Esophagus (tissue), 2 donors: ENCODE data around the gene UVSSA. TPM values are rescaled to one million over a fixed set of nuclear protein-coding genes. Genes with fewer than 3 reads are reported as not detected.

ENCODE experiments used
- H3K27ac ChIP-seq, 2 donors: one replicate each; pipeline ENCODE4 v1.5.1; 2013; ENCODE audit warnings: low read depth in 2 of 2, mild to moderate bottlenecking in 2 of 2, inconsistent platforms in 1 of 2, low read length in 1 of 2, moderate library complexity in 1 of 2
- H3K27me3 ChIP-seq, 2 donors: one replicate each; pipeline ENCODE4 v1.6.1; 2013; ENCODE audit warnings: low read length in 2 of 2, control low read depth in 1 of 2, mild to moderate bottlenecking in 1 of 2; ENCODE audit not compliant: insufficient read depth in 2 of 2, control insufficient read depth in 1 of 2
- H3K36me3 ChIP-seq, 2 donors: one replicate each; pipeline ENCODE4 v1.6.1; 2013; ENCODE audit warnings: low read length in 1 of 2; ENCODE audit not compliant: control insufficient read depth in 2 of 2, insufficient read depth in 2 of 2
- H3K4me1 ChIP-seq, 2 donors: one replicate each; pipeline ENCODE4 v1.6.1; 2013; ENCODE audit warnings: low read length in 1 of 2; ENCODE audit not compliant: control insufficient read depth in 2 of 2, insufficient read depth in 2 of 2
- H3K4me3 ChIP-seq, 2 donors: one replicate each; pipeline ENCODE4 v1.5.1; 2013; ENCODE audit warnings: low read length in 2 of 2, mild to moderate bottlenecking in 2 of 2, low read depth in 1 of 2, moderate library complexity in 1 of 2
- H3K9me3 ChIP-seq, 2 donors: one replicate each; pipeline ENCODE4 v1.6.1; 2013; ENCODE audit warnings: mild to moderate bottlenecking in 2 of 2, low read depth in 1 of 2, low read length in 1 of 2, moderate library complexity in 1 of 2; ENCODE audit not compliant: control insufficient read depth in 2 of 2, insufficient read depth in 1 of 2
- WGBS, 2 donors: extraction: QIAGEN DNeasy Blood & Tissue Kit; methylation state at CpG; one replicate each; pipeline ENCODE4 v1.1.7; 2013; 5-methylcytosine and 5-hydroxymethylcytosine counted together
- polyA plus RNA-seq, 2 donors: library from polyadenylated mRNA; stranded (reverse); fragments of 200-250 nt; gene quantifications; one replicate each; pipeline ENCODE4 v1.2.3, GENCODE V29; 2013
- donor health status: healthy with polysubstance abuse.
- donor health status: Bipolar disorder and iron deficiency.

The UVSSA gene
- polyA plus RNA-seq, 2 donors = 4.8 to 13.0 TPM

DNA sequence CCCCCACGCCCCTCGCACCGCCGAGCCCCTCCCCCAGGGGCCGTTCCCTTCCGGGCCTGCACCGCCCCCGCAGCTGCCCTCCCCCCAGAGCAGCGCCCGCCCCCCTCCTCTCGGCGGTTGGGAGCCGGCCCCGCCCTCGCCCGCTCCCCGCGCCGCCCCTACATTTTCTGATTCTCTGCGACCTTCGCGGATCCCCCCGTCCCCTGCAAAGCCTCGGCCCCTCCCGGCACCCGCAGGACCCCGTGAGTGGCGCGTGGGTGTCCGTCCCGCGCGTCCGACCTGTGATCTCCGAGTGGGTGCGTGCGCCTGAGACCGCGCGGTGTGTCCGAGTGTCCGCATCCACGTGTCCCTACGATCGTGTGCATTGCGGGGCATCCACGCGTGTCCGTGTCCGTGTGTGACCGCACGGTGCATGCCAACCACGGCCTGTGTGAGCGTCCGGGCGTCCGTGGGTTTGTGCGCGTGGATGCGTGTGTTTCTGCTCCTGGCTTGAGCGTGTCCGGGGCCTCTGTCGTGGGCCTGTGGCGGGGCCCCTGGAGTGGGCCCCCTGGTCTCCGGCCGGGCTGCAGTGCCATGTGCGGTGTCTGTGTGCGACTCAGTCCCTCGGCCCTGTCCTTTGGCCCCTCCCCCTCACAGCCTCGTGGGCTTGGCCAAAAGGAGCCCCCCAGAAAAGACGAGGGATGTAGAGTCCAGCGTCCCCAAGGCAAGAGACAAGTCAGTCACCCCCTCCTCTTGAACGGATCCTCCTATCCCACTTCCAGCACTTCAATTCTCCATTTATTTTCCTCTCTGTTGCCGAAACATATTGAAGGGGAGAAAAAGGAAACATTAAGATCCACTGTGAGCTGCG, 68.0 kb downstream of the UVSSA start:
- Histone ChIP-seq H3K27me3 (peaks cover 4 to 14% of the 10 kb centered on the region in 2 donors), H3K36me3 (no peaks in the 10 kb centered on the region), H3K27ac (no peak overlapping the region), H3K4me1 (no peaks in the 10 kb centered on the region), H3K4me3 (no peak overlapping the region), H3K9me3 (peaks cover 0 to 7% of the 10 kb centered on the region in 2 donors)
- WGBS, 2 donors = 43 to 45% methylated on average over 55 to 72 of the region's 75 CpGs

DNA sequence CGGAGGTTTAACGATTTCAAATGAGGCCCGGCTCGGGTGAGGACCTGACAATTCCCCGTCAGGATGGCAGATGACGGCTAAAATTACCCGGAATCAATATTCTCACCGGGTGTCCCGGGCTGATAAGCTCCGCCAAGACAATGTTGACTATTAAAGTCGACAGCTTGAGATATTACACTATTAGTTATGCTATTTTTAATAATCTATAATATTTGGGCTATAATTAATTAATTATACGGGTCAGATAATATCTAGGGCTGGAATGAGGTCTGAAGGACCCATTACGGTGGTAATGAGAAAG, 68.6 kb downstream of the UVSSA start:
- no peaks in the 10 kb centered on the region for H3K4me1 ChIP-seq
- H3K27ac ChIP-seq = no peak overlapping the region
- 50 to 73% methylated on average over 13 of the region's 13 CpGs for WGBS, 2 donors
- no peaks in the 10 kb centered on the region for H3K36me3 ChIP-seq
- H3K4me3 ChIP-seq = no peak overlapping the region
- H3K9me3 ChIP-seq = peaks cover 0 to 7% of the 10 kb centered on the region in 2 donors
- peaks cover 4 to 14% of the 10 kb centered on the region in 2 donors for H3K27me3 ChIP-seq

DNA sequence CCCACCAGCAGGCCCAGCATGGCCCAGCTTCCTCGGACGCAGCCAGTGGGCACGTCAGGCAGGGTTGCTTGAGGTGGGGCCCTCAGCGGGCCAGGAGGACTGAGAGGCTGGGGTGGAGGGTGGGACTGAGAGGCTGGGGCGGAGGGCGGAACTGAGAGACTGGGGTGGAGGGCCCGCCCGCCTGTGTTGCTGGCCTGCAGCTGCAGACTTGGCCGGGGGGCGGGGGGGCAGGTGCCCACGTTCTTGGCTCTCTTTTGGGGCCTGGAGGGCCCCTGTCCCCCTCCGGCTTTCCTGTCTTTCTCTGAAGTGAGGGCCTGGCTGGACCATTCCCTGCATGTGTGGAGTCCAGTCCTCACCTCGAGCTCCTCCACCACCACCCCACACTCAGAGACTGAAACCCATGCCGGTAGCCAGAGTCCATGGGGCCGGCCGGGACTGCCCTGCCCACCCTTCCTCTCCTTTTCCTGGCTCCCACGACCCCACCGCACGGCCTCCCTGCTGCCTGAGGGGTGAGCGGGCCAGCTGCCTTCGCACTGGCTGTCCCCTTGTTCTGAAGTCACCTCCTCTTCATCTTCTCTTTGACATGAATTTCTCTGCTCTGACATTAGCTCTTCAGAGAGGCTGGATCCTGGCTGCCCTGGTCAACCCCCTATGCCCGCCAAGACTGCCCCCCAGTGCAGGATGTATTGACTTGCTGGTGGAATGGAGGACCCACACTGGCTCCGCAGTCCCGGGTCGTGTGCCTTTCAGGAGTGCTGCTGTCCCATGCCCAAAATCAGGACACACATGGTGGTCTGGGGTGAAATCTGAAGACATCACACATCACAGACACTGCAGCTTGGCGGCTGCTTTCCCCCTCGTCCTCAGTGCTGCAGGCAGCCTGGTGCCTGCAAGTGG, 69.3 kb downstream of the UVSSA start:
- Histone ChIP-seq H3K4me3 (no peak overlapping the region), H3K4me1 (no peaks in the 10 kb centered on the region), H3K27me3 (peaks cover 4 to 14% of the 10 kb centered on the region in 2 donors), H3K9me3 (peaks cover 0 to 7% of the 10 kb centered on the region in 2 donors), H3K36me3 (no peaks in the 10 kb centered on the region), H3K27ac (no peak overlapping the region)
- 54 to 64% methylated on average over 24 to 27 of the region's 27 CpGs for WGBS, 2 donors

DNA sequence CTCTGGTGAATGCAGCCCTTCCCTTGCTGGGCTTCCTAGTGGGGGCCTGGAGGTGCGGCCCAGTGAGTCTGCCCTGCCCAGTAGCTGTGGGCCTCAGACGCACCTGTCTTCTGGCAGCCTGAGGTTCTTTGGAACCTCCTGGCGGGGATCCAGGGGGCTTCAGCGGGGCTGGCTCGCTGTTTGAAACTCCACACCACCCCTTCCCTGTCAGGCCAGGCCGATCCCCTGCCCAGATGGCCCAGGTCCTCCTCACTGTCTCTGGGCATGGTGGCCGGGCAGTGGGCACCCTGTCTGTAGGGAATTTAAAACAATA, 69.9 kb downstream of the UVSSA start:
- no peaks in the 10 kb centered on the region for H3K36me3 ChIP-seq
- H3K4me3 ChIP-seq = no peak overlapping the region
- H3K27me3 ChIP-seq = peaks cover 4 to 14% of the 10 kb centered on the region in 2 donors
- H3K4me1 ChIP-seq = no peaks in the 10 kb centered on the region
- no peak overlapping the region for H3K27ac ChIP-seq
- peaks cover 0 to 7% of the 10 kb centered on the region in 2 donors for H3K9me3 ChIP-seq
- 63 to 69% methylated on average over 7 of the region's 7 CpGs for WGBS, 2 donors

DNA sequence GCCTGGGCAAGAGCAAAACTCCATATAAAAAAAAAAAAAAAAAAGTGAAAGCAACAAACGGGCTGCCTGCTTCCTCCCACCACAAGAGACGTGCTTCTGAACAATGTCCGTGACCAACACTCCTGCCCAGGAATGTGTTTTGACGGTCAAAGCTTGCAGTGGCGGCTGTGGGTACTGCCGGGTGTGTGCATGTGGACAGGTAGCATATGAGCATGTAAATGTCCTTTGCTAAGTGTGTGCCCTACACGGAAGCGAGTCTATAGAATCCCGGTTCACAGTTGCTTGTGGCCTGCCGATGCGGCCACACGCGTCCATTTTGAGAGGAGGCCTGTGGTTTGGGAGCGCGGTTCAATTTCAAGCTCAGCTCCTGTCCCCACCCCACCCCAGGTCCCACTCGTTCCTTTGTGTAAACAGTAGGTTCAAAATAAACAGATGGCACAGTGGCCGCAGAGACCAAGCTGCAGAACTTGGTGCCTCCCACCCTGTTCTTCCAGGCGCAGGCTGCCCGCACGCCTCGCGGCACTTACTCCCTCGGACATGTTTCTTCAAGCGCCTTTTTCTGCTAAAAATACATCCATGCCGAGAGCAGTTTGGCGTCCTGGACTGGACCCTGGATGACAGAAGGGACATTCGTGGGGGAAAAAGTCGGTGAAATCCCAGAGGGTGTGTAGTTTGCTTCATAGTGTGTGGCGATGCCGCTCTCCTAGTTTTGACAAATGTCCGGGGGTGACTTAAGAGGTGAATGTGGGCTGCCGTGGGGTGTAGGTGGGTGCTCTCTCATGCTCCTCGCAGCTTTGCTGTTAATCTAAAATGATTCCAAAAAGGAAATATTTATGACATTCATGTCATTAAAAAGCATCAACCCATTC, 70.7 kb downstream of the UVSSA start:
- Histone ChIP-seq H3K4me3 (no peak overlapping the region), H3K27ac (no peak overlapping the region), H3K9me3 (peaks cover 0 to 6% of the 10 kb centered on the region in 2 donors), H3K36me3 (no peaks in the 10 kb centered on the region), H3K4me1 (no peaks in the 10 kb centered on the region), H3K27me3 (peaks cover 4 to 14% of the 10 kb centered on the region in 2 donors)
- 72 to 77% methylated on average over 33 of the region's 33 CpGs for WGBS, 2 donors

DNA sequence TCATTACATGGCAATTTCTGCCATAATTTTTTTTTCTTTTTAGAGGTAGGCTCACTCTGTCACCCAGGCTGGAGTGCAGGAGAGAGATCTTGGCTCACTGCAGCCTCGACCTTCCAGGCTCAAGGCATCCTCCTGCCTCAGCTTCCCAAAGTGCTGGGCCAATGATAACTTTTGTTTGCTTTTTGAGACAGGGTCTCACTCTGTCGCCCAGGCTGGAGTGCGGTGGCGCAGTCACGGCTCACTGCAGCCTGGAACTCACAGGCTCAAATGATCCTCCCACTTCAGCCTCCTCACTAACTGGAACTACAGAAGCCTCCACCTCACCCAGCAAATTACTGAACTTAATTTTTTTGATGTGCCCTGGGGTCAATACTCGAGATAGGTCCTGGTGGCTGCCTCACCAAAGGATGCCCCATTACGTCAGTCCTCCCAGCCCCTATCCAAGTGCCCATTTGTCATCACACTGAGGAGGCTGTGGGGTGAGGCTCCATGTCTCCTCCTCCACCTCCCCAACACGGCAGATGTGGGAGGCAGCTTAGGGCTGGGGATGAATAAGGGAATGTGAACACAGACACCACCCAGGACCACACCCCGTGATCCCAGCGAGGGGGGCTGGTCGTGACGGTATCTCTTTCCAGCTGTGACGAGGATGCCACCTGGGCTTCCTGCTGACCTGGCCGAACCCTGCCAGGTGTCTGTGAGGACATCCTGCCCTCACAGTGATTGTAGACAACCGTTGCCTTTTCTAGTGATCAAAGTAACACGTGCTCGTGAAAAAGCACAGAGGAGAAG, 71.7 kb downstream of the UVSSA start:
- no peak overlapping the region for H3K27ac ChIP-seq
- H3K4me3 ChIP-seq = no peak overlapping the region
- no peaks in the 10 kb centered on the region for H3K36me3 ChIP-seq
- H3K27me3 ChIP-seq = peaks cover 2 to 7% of the 10 kb centered on the region in 2 donors
- no peaks in the 10 kb centered on the region for H3K4me1 ChIP-seq
- H3K9me3 ChIP-seq = no peaks in the 10 kb centered on the region
- WGBS, 2 donors = 61 to 64% methylated on average over 17 of the region's 17 CpGs

- Histone ChIP-seq H3K27ac (no peak overlapping the region), H3K36me3 (no peaks in the 10 kb centered on the region), H3K27me3 (peaks cover 0 to 4% of the 10 kb centered on the region in 2 donors), H3K9me3 (no peaks in the 10 kb centered on the region), H3K4me1 (no peaks in the 10 kb centered on the region), H3K4me3 (no peak overlapping the region)
- 63 to 70% methylated on average over 13 of the region's 13 CpGs for WGBS, 2 donors
Observed at GRCh38 chr4:1419708-1420107, 72.7 kb downstream of the UVSSA start.

DNA sequence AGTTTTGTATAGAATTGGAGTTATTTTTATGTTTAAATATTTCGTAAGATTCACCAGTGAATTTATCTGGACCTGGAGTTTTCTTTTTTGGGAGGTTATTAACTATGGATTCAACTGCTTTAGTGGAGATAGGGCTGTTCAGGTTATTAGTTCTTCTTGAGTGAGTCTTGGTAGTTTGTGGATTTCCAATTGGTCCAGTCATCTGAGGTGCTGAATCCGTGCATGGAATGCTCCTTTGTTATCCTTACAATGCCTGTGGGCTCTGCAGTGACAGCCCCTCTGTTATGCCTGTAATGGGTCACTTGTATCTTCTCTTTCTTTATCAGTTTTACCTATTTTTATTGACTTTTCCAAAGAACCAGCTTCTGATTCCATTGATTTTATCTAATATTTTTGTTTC, 74.6 kb downstream of the UVSSA start:
- no peaks in the 10 kb centered on the region for H3K9me3 ChIP-seq
- no peaks in the 10 kb centered on the region for H3K27me3 ChIP-seq
- no peak overlapping the region for H3K4me3 ChIP-seq
- 39 to 48% methylated on average over 2 of the region's 2 CpGs for WGBS, 2 donors
- no peaks in the 10 kb centered on the region for H3K4me1 ChIP-seq
- H3K36me3 ChIP-seq = no peaks in the 10 kb centered on the region
- no peak overlapping the region for H3K27ac ChIP-seq

GRCh38 chr4:1427010-1427409, 80.0 kb downstream of the UVSSA start:
- no peak overlapping the region for H3K4me3 ChIP-seq
- no peaks in the 10 kb centered on the region for H3K9me3 ChIP-seq
- no peaks in the 10 kb centered on the region for H3K36me3 ChIP-seq
- no peak overlapping the region for H3K27ac ChIP-seq
- H3K27me3 ChIP-seq = no peaks in the 10 kb centered on the region
- 63 to 65% methylated on average over 5 of the region's 5 CpGs for WGBS, 2 donors
- no peaks in the 10 kb centered on the region for H3K4me1 ChIP-seq
